HG03442 (cell line): ENCODE results near the gene PYDC2.

Experiments used
- ATAC-seq: cut with Tn5 transposase; IDR thresholded peaks from one replicate; pipeline ENCODE4 v1.9.1; 2021; ENCODE audit warnings: mild to moderate bottlenecking, moderate library complexity; ENCODE audit not compliant: unreplicated experiment

PYDC2 gene

GRCh38 chr3:191461113-191461595 lies at the start of gene PYDC2:
TSS of gene PYDC2 (plus strand) at chr3:191461163. CDS start at chr3:191461163, 0 bp downstream.
- ATAC-seq = no peak

DNA sequence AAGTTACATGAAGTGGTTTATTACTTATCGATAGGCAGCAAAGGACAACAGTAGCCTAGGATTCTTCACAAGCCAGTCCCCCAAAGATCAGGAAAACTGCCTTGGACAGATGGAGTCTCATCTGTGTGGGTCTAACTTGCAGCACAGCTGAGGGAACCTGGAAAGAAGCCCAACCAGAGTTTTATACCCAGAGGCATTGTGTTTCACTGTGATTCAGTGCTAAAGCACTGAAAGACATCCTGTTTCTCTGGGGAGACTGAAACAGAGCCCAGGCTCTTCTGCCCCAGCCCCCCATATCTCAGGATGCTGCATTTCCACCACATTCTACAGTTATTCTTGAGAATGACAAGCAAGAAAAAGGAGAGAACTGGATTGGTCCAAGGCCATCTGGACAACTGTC lies 48.2 kb upstream of the PYDC2 start:
- no peak for ATAC-seq

GRCh38 chr3:191414286-191414685 lies 46.7 kb upstream of the PYDC2 start:
- no peak for ATAC-seq

GRCh38 chr3:191414732-191415131 lies 46.2 kb upstream of the PYDC2 start:
- ATAC-seq = no peak

GRCh38 chr3:191415566-191415965 lies 45.4 kb upstream of the PYDC2 start:
- ATAC-seq = no peak

GRCh38 chr3:191417457-191417729 lies 43.6 kb upstream of the PYDC2 start:
- ATAC-seq = no peak

GRCh38 chr3:191420771-191421170 lies 40.2 kb upstream of the PYDC2 start:
- ATAC-seq = no peak

DNA sequence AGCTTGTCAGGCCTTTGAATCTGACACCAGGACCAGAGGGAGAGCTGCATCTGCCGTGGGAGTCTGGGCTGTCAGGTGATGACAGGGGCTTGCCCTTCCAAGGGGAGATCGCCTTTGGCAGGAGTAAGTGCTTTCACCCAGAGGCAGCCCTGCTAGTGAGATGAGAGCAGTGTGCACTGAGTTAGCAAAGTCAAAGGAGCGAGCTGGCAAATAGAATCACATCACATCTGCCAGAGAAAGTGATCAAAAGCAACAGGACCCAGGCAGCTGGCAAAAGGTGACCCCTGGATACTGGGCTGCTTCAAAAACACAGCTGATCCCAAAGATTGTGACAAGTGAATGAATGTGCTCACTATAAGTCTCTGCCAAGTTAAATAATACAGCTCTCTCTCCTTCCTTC lies 36.1 kb upstream of the PYDC2 start:
- ATAC-seq = no peak

DNA sequence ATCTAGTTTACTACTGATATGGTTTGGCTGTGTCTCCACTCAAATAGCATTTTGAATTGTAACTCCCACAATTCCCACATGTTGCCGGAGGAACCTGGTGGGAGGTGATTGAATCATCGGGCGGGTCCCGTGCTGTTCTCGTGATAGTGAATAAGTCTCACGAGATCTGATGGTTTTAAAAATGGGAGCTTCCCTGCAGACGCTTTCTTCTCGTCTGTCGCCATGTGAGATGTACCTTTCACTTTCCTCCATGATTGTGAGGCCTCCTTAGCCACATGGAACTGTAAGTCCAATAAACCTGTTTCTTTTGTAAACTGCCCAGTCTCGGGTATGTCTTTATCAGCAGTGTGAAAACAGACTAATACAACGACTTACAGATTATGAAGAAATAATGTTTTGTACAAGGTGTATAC lies 35.6 kb upstream of the PYDC2 start:
- ATAC-seq = no peak

- ATAC-seq = no peak
Measured at GRCh38 chr3:191426311-191426710, 34.7 kb upstream of the PYDC2 start.

DNA sequence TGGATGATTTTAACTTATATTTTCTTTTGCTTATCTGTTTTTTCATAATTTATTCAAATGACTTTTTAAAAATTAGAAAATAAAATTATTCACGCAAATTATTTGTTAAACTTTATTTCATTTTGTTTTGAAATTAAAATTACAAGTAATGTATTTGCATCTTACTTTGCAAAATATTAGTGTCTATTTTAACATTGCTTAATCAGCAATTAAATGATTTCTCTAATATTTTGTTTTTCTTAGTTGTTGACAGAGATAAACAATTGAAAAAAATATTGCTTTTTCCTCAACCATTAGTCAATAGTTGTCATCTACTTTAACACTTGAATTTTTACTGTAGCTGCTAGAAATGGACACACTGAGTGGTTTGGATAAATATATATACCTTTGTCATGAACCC lies 32.8 kb upstream of the PYDC2 start:
- ATAC-seq = no peak

GRCh38 chr3:191430103-191430502 lies 30.9 kb upstream of the PYDC2 start:
- ATAC-seq = no peak

DNA sequence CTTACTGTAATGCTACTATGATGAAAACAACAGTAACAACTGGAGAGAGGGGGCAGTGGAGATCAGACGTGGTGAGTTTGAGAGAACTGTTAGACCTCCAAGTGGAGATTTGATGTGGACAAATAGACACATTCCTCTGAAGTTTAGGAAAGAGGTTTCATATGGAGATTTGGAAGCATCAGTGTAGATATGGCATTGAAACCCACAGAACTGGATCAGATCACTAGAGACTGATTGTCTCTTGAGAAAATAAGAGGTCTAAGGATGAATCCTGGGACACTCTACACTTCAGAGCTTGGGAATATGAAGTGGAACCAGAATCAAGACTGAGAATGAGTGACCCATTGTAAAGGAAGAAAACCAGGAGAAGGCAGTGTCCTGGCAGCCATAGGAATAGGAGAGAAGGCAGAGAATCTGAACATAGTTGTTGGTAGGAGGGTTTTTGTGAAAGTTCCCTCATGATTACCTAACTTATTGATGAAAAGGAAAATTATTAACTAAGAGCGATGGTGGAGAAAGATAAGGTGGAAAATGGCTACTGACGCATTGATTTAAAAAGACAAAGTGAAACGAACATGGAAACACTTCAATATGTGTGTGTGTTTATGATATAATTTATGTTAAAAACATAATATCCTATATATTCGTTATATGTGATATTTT lies 29.7 kb upstream of the PYDC2 start:
- no peak for ATAC-seq

DNA sequence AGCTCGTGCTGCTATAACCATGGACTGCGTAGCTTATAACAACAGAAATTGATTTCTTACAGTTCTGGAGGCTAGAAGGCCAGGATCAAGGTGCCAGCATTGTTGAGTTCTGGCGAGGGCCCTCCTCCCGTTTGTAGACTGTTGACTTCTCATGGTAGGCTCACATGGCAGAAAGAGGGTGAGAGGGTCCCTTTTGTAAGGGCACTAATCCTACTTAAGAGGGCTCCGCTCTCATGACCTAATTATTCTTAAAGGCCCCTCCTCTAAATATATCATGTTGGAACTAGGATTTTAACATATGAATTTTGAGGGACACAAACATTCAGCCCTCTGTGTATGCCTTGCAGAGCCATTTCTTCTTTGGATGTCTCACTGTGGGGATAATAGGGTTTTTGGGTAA lies 28.8 kb upstream of the PYDC2 start:
- no peak for ATAC-seq

GRCh38 chr3:191434024-191434423 lies 26.9 kb upstream of the PYDC2 start:
- no peak for ATAC-seq

- ATAC-seq = no peak
Measured at GRCh38 chr3:191435981-191436380, 25.0 kb upstream of the PYDC2 start.

GRCh38 chr3:191438150-191438814 lies 22.7 kb upstream of the PYDC2 start:
- ATAC-seq = no peak

- no peak for ATAC-seq
Measured at GRCh38 chr3:191440532-191440931, 20.4 kb upstream of the PYDC2 start.

- no peak for ATAC-seq
Measured at GRCh38 chr3:191441687-191442086, 19.3 kb upstream of the PYDC2 start.

GRCh38 chr3:191444569-191444968 lies 16.4 kb upstream of the PYDC2 start:
- no peak for ATAC-seq

DNA sequence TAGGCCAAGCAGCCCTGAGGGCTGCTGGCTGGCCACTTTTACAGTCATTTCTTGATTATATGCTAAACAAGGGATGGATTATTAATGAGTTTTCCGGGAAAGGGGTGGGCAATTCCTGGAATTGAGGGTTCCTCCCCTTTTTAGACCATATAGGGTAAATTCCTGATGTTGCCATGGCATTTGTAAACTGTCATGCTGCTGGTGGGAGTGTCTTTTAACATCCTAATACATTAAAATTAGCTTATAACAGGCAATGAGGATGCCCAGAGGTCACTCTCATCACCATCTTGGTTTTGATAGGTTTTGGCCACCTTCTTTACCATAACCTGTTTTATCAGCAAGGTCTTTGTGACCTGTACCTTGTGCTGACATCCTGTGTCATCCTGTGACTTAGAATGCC lies 11.7 kb upstream of the PYDC2 start:
- ATAC-seq = no peak

GRCh38 chr3:191455257-191455952 lies 5.6 kb upstream of the PYDC2 start:
- ATAC-seq = peak; percentile 70
